ENCODE results near the gene TMEM191C. TPM values are rescaled to one million over a fixed set of nuclear protein-coding genes. Genes with fewer than 3 reads are reported as not detected.
"Not testable (repeated sequence)": the region's sequence is repeated elsewhere in the genome, so short reads cannot be mapped to it uniquely, and the experiment has no call there.

Gene TMEM191C
- total and polyA plus RNA-seq, 8 donors = 1.3 to 2.5 (median 1.7) TPM

- H3K9me3 ChIP-seq; H3K4me3 ChIP-seq; intact Hi-C loops (cut with DNase I); H3K4me1 ChIP-seq; H3K27ac ChIP-seq; H3K27me3 ChIP-seq; ATAC-seq: not testable (repeated sequence)
- DNase-seq = peak in 1 of 4 donors; percentile 47
- H3K36me3 ChIP-seq = peaks cover 0 to 32% of the 10 kb centered on the region in 2 donors
Measured at GRCh38 chr22:21441170-21441569, 26.0 kb upstream of the TMEM191C start.

- intact Hi-C loops (cut with DNase I); H3K27me3 ChIP-seq; H3K4me3 ChIP-seq; H3K9me3 ChIP-seq; DNase-seq; H3K4me1 ChIP-seq; H3K27ac ChIP-seq: not testable (repeated sequence)
- H3K36me3 ChIP-seq = peaks cover 0 to 41% of the 10 kb centered on the region in 2 donors
- ATAC-seq = peak; percentile 41
Measured at GRCh38 chr22:21442123-21442522, 25.1 kb upstream of the TMEM191C start.

- intact Hi-C loops (cut with DNase I); ATAC-seq; H3K27ac ChIP-seq; H3K27me3 ChIP-seq; H3K9me3 ChIP-seq; H3K4me1 ChIP-seq; H3K4me3 ChIP-seq: not testable (repeated sequence)
- peak in 1 of 4 donors; percentile 62 for DNase-seq
- peaks cover 0 to 46% of the 10 kb centered on the region in 2 donors for H3K36me3 ChIP-seq
Measured at GRCh38 chr22:21442646-21443045, 24.5 kb upstream of the TMEM191C start.

GRCh38 chr22:21443057-21443734 is 24.0 kb upstream of the TMEM191C start:
- H3K36me3 ChIP-seq = peaks cover 0 to 51% of the 10 kb centered on the region in 2 donors
- H3K9me3 ChIP-seq = no peaks in the 10 kb centered on the region
- H3K4me3 ChIP-seq = no peak overlapping the region
- no peak for TF ChIP-seq CTCF (IDR thresholded peaks at IDR 0.05)
- H3K4me1 ChIP-seq = no peaks in the 10 kb centered on the region
- no peaks in the 10 kb centered on the region for H3K27me3 ChIP-seq
- ATAC-seq (no peak), DNase-seq (peak in 1 of 4 donors; percentile 45)
- no peak overlapping the region for H3K27ac ChIP-seq
- intact Hi-C loops (cut with DNase I) = no loop called here

- Histone ChIP-seq H3K27ac (no peak overlapping the region), H3K4me3 (no peak overlapping the region), H3K36me3 (peaks cover 0 to 53% of the 10 kb centered on the region in 2 donors), H3K4me1 (no peaks in the 10 kb centered on the region), H3K27me3 (no peaks in the 10 kb centered on the region), H3K9me3 (no peaks in the 10 kb centered on the region)
- ATAC-seq (no peak), DNase-seq (peak in 1 of 4 donors; percentile 45)
- intact Hi-C loops (cut with DNase I) = no loop called here
- no peak for TF ChIP-seq CTCF (IDR thresholded peaks at IDR 0.05)
Measured at GRCh38 chr22:21443735-21444421, 23.3 kb upstream of the TMEM191C start.

- Histone ChIP-seq H3K36me3 (peaks cover 0 to 53% of the 10 kb centered on the region in 2 donors), H3K27ac (no peak overlapping the region), H3K4me1 (no peaks in the 10 kb centered on the region), H3K4me3 (no peak overlapping the region), H3K9me3 (no peaks in the 10 kb centered on the region), H3K27me3 (no peaks in the 10 kb centered on the region)
- intact Hi-C loops (cut with DNase I) = no loop called here
- ATAC-seq (no peak), DNase-seq (peak in 2 of 4 donors; percentile 22 to 63)
- TF ChIP-seq CTCF (IDR thresholded peaks at IDR 0.05) = no peak
Measured at GRCh38 chr22:21444701-21445436, 22.3 kb upstream of the TMEM191C start.

Data from left lung (tissue), 10 donors.